Hypothalamus (tissue), 51 donors: Measurements from ENCODE around the gene FAM78A.
A peak's percentile ranks its signal among the peaks of the same experiment; 100 is the strongest.
"Not testable (repeated sequence)": the region's sequence is repeated elsewhere in the genome, so short reads cannot be mapped to it uniquely, and the experiment has no call there.

ENCODE experiments used
- DNase-seq, 51 donors: peaks; one replicate each; lab custom pipeline; 2025; lab: John Stamatoyannopoulos, UW

FAM78A gene

DNA sequence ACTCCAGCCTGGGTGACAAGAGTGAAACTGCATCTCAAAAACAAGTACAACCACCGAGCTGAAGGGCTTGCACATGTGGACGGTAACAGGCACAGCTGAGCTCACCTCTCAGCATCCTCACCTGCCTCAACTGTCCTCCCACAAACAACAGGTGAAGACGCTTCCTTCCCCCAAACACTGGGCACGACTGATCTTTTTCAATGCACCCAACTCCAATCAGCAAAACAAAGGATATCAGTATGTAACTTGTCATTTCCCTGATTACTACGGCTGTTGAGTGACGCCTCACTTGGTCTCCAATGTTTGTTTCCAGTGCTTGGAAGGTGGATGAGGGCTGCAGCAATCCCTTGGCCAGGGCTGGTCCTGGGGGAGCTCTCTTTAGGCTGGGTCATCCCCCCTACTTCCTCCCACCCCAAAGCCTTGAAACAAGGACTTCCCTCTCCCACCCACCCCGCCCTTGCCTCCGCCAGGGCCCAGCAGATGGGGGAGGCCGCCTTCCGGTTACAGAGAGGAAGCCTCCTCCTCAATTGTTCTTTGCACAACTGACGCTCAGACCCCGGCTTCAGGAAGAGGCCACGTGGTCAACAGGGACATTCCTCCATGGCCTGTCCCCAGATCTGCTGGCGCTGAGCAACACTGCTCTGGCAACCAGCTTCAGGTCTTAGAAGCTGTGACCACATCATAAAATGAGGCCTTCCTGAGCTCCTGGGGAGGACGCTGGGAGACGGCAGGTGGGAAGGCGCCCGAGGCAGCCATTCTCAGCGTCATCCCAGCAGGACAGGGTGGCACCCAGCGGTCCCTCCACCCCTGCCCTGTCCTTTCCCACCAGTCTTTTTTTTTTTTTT is 5.9 kb downstream of the FAM78A start:
- peak in 18 of 51 donors; percentile 13 to 51 (median 27) for DNase-seq

GRCh38 chr9:131266266-131267229 is 9.8 kb downstream of the FAM78A start:
- DNase-seq, result no peak

GRCh38 chr9:131264231-131264630 is 12.1 kb downstream of the FAM78A start:
- DNase-seq, result no peak

GRCh38 chr9:131263701-131264100 is 12.6 kb downstream of the FAM78A start:
- DNase-seq, result no peak

GRCh38 chr9:131263033-131263343 is 13.3 kb downstream of the FAM78A start:
- not testable (repeated sequence) for DNase-seq

DNA sequence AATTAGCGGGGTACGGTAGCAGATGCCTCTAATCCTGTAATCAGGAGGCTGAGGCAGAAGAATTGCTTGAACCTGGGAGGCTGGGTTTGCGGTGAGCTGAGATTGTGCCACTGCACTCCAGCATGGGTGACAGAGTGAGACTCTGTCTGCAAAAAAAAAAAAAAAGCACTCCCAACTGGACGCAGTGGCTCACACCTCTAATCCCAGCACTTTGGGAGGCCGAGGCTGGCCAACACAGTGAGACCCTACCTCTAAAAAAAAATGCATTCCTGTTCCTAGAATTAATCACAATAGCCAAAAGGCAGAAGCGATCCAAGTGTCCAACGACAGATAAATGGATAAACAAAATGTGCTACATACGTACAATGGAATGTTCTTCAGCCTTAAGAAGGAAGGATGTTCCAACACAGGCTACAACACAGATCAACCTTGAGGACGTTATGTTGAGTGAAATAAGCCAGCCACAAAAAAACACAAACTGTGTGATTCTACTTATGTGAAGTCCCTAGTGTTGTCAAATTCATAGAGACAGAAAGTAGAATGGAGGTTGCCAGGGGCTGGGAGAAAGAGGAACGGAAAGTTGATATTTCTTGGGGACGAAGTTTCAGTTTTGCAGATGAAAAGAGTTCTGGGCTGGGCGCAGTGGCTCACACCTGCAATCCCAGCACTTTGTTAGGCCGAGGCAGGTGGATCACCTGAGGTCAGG is 13.8 kb downstream of the FAM78A start:
- DNase-seq, result no peak

GRCh38 chr9:131260751-131261452 is 15.4 kb downstream of the FAM78A start:
- DNase-seq, result no peak

- no peak for DNase-seq
Measured at GRCh38 chr9:131259916-131260597, 16.3 kb downstream of the FAM78A start.

DNA sequence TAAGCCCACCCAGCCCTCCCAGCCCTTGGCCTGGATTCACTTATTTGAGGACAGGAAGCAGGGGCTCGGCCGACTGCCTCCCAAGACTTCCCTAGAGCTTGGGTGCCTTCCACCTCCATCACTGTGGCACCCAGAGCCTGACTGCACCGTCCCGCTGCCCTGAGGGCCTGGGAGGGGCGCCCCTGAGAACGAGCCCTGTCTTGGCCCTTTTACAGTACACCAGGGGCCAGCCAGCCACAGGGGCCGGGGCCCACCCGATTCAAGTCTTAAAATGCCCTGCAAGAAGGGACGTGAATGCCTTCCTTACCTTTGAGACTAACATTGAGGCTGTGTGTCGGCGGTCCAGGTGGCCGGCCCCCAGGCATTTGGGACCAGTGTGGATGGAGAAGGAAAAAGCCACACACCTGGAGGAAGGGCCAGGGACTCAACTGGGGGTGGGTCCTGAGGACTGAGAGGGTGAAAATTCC is 16.8 kb downstream of the FAM78A start:
- DNase-seq, result no peak

DNA sequence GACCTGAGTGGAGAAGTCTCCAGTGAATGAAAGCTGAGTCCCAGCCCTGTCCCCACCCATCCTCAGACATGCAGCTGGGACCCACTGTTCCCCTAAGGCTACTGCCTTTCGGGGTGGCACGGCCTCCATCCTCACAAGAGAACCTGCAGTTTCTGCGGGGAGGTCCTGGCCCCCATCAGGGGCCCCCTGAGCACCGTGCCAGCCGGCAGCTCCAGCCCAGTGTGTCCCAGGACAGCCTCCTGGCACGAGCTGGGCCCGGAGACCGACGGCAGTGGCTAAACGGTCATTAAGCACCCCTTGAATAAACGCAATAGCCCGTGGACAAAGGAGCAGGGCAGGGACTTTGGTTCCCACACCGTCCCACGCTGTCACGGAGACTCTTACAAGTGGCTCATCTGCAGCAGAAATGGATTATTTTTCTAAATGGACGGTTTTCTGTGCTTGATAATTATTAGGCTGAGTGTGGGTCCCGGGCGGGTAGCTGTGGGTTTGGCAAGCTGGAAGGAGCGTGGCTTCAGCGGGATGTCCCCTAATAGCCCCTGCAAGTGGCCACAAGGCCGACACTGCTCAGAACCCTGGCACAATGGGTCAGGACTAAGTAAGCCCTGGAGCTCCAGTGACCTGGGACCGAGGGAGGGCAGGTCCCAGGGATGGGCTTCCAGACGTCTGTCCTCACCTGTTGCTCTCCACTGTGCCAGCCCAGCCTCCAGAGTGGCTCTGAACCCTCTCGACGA is 17.4 kb downstream of the FAM78A start:
- no peak for DNase-seq

DNA sequence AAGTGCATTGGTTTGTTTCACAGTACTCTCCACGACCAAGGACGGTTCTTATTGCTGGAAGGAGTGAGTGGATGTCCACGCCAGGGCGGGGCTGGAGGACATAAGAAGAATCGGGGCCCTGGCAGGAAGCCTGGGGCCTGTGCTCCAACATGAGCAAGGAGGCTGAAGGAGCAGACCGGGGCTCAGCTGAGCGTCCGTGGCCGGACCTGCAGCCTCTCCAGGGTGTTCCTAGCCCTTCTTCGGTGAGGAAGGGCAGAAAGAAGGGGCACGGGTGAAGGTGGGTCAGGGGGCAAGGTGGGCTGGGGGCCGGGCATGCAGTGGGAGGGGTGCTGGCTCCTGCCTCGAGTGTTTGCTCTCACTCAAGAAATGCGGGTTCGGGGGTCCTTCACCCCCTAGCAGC is 18.1 kb downstream of the FAM78A start:
- no peak for DNase-seq

DNA sequence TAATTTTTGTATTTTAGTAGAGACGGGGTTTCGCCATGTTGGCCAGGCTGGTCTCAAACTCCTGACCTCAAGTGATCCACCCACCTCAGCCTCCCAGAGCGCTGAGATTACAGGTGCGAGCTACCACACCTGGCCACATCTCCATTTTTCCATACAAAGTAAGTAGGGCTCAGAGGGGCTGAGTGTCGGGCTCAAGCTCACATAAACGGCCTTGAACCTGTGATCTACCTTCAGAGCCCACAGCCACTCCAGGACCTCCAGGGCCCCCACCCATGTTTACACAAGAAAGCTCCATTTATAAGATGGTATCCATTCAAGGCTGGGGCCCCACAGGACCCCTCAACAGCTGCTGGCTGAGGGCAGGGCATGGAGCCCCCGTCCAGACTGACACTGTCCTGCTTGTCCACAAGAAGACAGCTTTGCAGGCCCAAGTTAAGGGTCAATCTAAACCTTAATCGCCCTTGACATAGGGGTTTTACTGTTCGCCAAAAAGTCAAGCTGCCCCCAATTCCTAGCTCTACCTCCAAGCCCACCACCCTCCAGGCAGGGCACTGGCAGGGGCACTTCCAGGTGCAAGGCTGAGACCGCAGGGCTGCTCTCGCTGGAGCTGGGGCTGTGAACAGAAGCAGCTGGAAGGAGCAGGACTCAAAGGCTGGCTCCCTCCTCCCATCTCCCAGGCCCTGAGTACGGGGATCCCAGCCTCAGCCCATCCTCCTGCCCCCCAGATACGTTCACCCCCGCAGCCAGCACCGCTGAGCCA is 18.9 kb downstream of the FAM78A start:
- DNase-seq, result no peak

DNA sequence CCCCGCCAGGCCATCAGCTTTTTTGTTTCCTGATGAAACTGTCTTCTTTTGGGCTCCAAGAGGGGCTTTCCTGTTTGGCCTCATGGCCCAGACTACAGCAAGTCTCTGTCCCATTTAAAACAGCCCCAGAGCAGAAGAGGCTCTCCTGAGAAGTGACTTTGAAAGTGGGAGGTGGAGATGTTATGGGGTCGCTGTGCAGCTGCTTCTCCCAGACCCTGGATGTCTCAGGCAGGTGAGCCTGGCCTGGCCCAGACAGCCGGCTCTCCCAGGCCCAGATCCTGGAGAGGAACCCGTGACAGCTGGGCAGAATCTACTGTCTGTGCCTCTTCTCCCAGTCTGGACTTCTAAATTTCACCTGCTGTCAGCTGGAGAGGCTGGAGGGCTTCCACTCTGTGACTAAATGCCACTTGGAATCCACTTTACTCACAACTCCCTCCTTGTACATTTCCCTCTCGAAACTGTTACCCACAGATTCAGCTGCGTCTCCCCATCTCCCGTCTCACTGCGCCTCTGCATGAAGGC is 20.6 kb downstream of the FAM78A start:
- no peak for DNase-seq

- no peak for DNase-seq
Measured at GRCh38 chr9:131254626-131255025, 21.7 kb downstream of the FAM78A start.

- peak in 16 of 51 donors; percentile 19 to 63 (median 36) for DNase-seq
Measured at GRCh38 chr9:131253891-131254491, 22.3 kb downstream of the FAM78A start.

- peak in 1 of 51 donors; percentile 20 for DNase-seq
Measured at GRCh38 chr9:131252120-131252519, 24.2 kb downstream of the FAM78A start.

- DNase-seq, result no peak
Measured at GRCh38 chr9:131246618-131247017, 29.7 kb downstream of the FAM78A start.
